Measurements from ENCODE around the gene BICD2. TPM values are rescaled to one million over a fixed set of nuclear protein-coding genes. Genes with fewer than 3 reads are reported as not detected.

The BICD2 gene
- total RNA-seq, 1 donor from 2014 or later = 48.2 TPM

DNA sequence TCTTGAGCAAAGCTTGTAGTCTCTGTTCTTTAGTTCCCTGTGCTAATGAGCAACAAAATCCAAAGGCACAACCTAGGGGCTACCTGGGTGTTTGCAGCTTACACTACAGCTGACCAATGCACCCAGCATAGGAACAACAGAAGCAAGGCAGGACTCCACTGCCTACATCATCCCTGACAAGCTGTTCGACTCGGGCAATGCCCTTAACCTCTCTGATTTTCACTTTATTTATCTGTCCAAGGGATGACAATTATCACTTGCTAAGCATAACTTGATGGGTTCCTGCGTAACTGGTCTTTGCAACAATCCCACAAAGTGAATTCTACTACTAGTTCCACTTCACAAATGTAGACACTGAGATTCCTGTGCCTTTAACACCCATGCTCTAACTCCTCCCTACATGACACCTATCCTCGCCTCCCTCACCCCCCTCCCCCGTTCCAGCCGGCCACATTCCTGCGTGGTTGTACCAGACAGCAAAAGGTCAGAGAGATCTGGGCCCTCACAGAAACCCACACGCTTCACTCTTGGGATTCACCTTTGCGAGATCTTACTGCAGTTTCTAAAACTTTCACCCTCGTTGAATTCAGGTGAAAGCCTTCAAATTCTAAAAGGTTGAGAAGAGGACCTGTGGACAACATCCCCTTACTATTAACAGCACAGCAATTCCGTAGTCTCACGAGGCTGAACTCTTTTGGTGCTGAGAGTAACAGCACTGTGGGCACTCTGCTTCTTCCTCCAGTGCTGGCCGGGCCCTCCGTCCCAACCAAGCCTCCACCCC, 95.7 kb downstream of the BICD2 start:
- Histone ChIP-seq H4K20me1 (ENCODE audit: insufficient read depth, low read length) (peaks cover 42% of the 10 kb centered on the region), H3K36me3 (ENCODE audit: insufficient read depth, low read length) (no peaks in the 10 kb centered on the region), H3K9ac (ENCODE audit: low read length) (peak overlapping the region; percentile 93), H3K27ac (ENCODE audit: low read depth, low read length) (peak overlapping the region; percentile 90), H3K27me3 (ENCODE audit: insufficient read depth, low read length) (no peaks in the 10 kb centered on the region), H2AFZ (ENCODE audit: low read depth, low read length) (peak overlapping the region; percentile 30), H3K4me1 (ENCODE audit: insufficient read depth, low read length) (peaks cover 24% of the 10 kb centered on the region), H3K79me2 (ENCODE audit: insufficient read depth, low read length) (peaks cover 65% of the 10 kb centered on the region), H3K4me3 (ENCODE audit: insufficient read depth, low read depth, low read length) (peak overlapping the region; percentile 83), H3K9me3 (ENCODE audit: insufficient read depth, low read depth, low read length) (no peaks in the 10 kb centered on the region), H3K4me2 (ENCODE audit: low read length) (peak overlapping the region; percentile 93)
- TF ChIP-seq, protein P1, sequence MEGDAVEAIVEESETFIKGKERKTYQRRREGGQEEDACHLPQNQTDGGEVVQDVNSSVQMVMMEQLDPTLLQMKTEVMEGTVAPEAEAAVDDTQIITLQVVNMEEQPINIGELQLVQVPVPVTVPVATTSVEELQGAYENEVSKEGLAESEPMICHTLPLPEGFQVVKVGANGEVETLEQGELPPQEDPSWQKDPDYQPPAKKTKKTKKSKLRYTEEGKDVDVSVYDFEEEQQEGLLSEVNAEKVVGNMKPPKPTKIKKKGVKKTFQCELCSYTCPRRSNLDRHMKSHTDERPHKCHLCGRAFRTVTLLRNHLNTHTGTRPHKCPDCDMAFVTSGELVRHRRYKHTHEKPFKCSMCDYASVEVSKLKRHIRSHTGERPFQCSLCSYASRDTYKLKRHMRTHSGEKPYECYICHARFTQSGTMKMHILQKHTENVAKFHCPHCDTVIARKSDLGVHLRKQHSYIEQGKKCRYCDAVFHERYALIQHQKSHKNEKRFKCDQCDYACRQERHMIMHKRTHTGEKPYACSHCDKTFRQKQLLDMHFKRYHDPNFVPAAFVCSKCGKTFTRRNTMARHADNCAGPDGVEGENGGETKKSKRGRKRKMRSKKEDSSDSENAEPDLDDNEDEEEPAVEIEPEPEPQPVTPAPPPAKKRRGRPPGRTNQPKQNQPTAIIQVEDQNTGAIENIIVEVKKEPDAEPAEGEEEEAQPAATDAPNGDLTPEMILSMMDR (IDR thresholded peaks at IDR 0.05; ENCODE audit: insufficient read depth, low read depth, low read length) = no peak
- no peak for TF ChIP-seq EZH2 (IDR thresholded peaks at IDR 0.05; ENCODE audit: insufficient read depth, low read length)
- no peaks in the 10 kb centered on the region for H3K27me3 Mint-ChIP-seq (ENCODE audit: low read depth, unreplicated experiment)
- H3K36me3 Mint-ChIP-seq (ENCODE audit: low read depth, unreplicated experiment) = peaks cover 3% of the 10 kb centered on the region
- FAIRE-seq (no peak), DNase-seq (ENCODE audit: low read depth) (peak; percentile 72)
- H3K4me1 Mint-ChIP-seq (ENCODE audit: low read depth, unreplicated experiment) = peaks cover 25% of the 10 kb centered on the region
- peak overlapping the region; percentile 93 for H3K27ac Mint-ChIP-seq (ENCODE audit: unreplicated experiment)
- H3K4me3 Mint-ChIP-seq (ENCODE audit: unreplicated experiment) = peak overlapping the region; percentile 98
- peaks cover 2% of the 10 kb centered on the region for H3K9me3 Mint-ChIP-seq (ENCODE audit: unreplicated experiment)

DNA sequence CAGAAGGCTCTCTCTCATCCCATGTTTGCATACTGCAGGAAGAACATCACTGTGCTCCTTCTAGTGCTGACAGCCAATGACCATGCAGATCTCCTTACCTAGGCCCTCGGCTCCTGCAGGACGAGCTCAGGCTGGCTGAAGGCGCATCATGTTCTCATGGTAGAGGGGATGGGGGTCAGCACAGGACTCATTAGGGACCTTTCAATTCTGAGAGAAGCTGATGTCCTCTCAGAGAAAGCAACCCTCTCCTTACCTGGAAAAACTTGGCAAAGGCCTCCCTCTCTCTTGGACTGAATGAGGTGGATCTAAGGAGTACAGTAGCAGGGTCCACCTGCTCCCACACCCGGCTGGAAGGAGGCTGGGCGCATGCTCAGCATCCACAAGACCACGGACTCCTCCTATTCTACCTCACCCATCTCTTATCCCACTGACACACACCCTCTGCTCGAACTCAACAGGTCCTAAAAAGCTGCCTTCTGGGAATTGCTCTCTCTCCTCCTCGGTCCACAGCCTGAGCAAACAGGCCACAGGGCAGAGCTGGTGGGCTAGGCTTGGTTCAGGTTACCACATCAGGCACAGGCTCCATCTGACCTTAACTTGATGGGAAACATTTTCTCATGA, 97.6 kb downstream of the BICD2 start:
- FAIRE-seq = no peak
- peaks cover 29% of the 10 kb centered on the region for H3K4me1 Mint-ChIP-seq (ENCODE audit: low read depth, unreplicated experiment)
- H3K9ac ChIP-seq (ENCODE audit: low read length) = no peak overlapping the region

More for the DNA sequence above, 97.6 kb downstream of the BICD2 start:
- H4K20me1 ChIP-seq (ENCODE audit: insufficient read depth, low read length) = peaks cover 60% of the 10 kb centered on the region
- H3K27me3 Mint-ChIP-seq (ENCODE audit: low read depth, unreplicated experiment) = no peaks in the 10 kb centered on the region
- H3K27ac ChIP-seq (ENCODE audit: low read depth, low read length) = no peak overlapping the region
- peaks cover 84% of the 10 kb centered on the region for H3K79me2 ChIP-seq (ENCODE audit: insufficient read depth, low read length)
- no peak overlapping the region for H3K4me2 ChIP-seq (ENCODE audit: low read length)
- TF ChIP-seq EZH2 (IDR thresholded peaks at IDR 0.05; ENCODE audit: insufficient read depth, low read length) = no peak
- TF ChIP-seq, protein P1 (IDR thresholded peaks at IDR 0.05; ENCODE audit: insufficient read depth, low read depth, low read length) = no peak
- peaks cover 3% of the 10 kb centered on the region for H3K36me3 Mint-ChIP-seq (ENCODE audit: low read depth, unreplicated experiment)
- peaks cover 25% of the 10 kb centered on the region for H3K4me1 ChIP-seq (ENCODE audit: insufficient read depth, low read length)
- no peaks in the 10 kb centered on the region for H3K27me3 ChIP-seq (ENCODE audit: insufficient read depth, low read length)
- H3K27ac Mint-ChIP-seq (ENCODE audit: unreplicated experiment) = no peak overlapping the region
- no peaks in the 10 kb centered on the region for H3K9me3 ChIP-seq (ENCODE audit: insufficient read depth, low read depth, low read length)
- no peak overlapping the region for H2AFZ ChIP-seq (ENCODE audit: low read depth, low read length)
- no peak overlapping the region for H3K4me3 ChIP-seq (ENCODE audit: insufficient read depth, low read depth, low read length)
- H3K36me3 ChIP-seq (ENCODE audit: insufficient read depth, low read length) = no peaks in the 10 kb centered on the region
- H3K4me3 Mint-ChIP-seq (ENCODE audit: unreplicated experiment) = peak overlapping the region; percentile 57
- DNase-seq (ENCODE audit: low read depth) = no peak
- H3K9me3 Mint-ChIP-seq (ENCODE audit: unreplicated experiment) = no peaks in the 10 kb centered on the region
